ENCODE data around the gene ARHGAP26.

Gene ARHGAP26

DNA sequence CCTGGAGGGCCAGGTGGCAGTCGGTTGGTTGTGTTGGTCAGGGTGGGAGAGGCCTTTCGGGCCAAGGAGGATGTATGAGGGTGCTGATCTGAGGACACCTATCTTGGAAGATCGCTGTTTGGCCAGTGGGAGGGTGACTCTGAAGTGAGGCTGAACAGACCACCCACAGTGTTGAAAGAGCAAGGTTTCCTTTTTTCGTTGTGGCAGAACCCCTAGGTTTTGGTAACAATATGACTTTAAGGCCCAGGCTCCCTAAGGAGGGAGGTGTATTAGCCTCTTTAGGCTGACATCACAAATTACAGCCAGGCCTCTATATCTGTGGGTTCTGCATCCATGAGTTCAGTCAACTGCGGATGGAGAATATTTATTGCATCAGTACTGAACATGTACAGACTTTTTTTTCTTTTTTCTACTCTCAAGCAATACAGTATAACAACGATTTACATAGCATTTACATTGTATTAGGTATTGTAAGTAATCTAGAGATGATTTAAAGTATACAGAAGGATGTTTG, 86.1 kb downstream of the ARHGAP26 start:
- DNase-seq = no peak

DNA sequence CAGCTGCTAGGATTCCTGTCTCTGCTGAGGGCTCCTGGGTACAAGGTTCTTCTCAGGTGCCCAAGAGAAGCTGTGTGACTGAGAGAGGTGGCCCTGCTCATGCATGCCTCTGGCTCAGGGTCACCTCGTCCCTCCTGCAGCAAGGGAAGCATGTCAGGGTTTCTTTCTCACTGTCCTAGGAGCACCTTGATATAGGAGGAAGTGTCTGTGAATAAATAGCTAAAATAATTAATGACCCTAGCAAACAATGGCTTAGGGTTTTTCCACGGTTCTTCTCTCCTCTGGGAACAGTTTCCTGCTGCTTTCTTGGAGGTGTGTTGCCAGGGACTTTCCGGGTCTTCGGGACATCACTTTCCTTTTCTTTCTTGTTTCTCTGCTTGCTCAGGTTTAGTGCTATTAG, 87.2 kb downstream of the ARHGAP26 start:
- DNase-seq = no peak

DNA sequence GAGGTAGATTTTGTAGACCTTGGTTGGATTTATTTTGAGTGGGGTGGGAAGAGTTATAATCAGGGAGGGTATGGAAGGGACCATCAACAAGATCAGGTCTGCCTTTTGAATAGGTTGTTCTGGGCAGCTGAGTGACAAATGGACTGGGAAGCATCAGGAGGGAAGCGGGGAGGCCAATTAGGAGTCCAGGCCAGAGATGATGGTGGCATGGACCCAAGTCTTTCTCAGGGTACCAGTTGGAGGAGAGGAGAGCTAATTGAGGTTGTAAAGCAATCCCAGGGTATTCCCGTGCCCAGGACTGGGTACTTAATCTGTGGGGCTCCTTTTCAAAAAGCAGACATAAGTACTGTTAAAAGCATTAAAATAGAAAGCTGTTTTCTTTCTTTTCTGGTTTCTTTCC, 88.9 kb downstream of the ARHGAP26 start:
- no peak for DNase-seq

DNA sequence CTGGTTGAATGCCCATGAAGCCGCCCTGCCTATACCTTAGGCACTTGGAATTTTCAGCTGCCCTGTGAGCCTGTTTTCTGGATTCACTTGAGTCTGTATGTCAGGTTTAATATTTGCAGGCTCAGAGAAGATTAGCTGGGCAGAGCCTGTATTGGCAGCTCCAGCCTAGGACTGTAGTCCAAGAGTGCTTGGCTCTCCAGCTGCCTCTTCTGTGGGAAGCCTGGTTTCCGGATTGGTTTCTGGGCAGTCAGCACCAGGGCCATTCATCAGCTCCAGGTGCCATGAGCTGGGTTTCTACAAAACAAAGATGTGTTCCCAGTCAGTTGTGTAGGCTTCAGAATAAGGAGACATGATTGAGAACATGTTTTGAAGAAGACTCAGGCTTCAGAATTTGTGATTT, 90.1 kb downstream of the ARHGAP26 start:
- DNase-seq = no peak

GRCh38 chr5:142861011-142861410, 90.8 kb downstream of the ARHGAP26 start:
- no peak for DNase-seq

- no peak for DNase-seq
Measured at GRCh38 chr5:142862594-142862993, 92.4 kb downstream of the ARHGAP26 start.

- no peak for DNase-seq
Measured at GRCh38 chr5:142863856-142864255, 93.7 kb downstream of the ARHGAP26 start.

GRCh38 chr5:142864290-142865260, 94.4 kb downstream of the ARHGAP26 start:
- no peak for DNase-seq

GRCh38 chr5:142865631-142866030, 95.5 kb downstream of the ARHGAP26 start:
- DNase-seq = no peak

DNA sequence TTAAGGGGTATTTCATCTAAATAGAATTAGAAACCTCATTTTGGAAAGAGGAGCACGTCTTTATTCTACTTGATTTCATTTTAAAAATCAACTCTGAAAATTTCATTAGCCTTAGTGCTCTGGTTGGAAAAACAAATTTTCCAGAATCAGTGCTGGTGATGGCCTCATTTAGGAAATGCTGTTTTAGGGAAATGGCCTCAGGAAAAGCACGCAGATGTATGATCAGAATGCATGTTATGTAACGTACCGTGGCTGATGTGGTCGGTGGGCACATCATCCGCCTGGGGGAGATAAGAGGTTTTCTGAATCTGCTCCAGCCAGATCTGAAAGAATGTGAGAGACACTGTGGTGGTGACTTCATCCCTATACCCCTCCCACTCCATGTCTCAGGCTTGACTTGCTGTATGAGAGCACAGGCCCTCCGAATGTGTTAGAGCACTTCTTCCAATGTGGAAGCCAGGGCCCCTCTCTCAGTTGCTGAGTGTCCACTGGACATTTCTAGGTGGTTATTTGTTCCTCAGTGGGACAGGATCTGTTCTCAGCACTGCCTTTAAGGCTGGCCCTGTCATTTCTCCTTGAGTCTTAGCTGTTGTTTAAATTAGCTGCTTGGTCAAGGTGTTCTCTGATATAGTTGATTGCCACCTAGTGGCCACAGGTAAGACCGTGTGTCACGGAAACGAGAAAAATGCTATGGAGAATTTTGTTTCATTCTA, 96.5 kb downstream of the ARHGAP26 start:
- DNase-seq = no peak

- no peak for DNase-seq
Measured at GRCh38 chr5:142869886-142870285, 99.7 kb downstream of the ARHGAP26 start.

GRCh38 chr5:142870532-142871362, 100.6 kb downstream of the ARHGAP26 start:
- no peak for DNase-seq

DNA sequence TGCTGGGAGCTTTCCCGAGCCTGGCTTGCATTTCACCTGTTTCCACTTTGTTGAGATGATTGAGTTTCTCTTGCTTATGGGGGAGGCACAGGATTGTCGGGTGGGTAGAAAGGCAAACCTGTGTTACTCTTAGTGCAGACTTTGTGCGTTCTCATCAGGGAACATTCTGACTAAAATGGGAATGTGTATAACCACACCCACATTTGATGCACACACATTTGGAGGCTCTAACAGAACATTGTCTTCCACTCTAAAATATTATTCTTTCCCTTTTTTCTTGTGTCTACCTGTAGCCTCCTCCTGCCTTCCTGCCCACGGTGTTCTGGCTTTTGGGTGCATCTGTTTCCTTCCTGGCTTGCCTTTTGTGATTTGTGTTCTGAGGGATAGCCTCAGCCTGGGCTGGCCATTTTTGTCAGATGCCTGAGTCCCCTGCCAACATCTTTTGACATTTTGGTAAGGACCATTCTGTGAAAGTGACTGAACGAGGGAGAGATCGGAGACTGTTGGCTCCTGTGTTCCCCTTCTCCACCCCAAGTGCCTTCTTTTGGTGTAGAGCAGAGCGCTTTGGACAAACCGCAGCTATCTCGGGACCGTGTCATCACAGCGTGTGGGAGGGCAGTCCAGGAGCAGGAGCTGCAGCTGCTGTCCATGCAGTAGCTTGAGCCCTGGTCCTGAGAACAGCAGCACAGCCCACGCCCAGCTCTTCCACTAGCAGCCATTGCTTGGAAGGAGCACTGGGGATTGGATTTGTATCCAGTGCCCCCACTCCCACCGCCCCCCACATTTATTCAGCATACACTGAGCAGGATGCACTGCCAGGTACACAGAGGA, 101.4 kb downstream of the ARHGAP26 start:
- no peak for DNase-seq

- DNase-seq = no peak
Measured at GRCh38 chr5:142872217-142872616, 102.0 kb downstream of the ARHGAP26 start.

DNA sequence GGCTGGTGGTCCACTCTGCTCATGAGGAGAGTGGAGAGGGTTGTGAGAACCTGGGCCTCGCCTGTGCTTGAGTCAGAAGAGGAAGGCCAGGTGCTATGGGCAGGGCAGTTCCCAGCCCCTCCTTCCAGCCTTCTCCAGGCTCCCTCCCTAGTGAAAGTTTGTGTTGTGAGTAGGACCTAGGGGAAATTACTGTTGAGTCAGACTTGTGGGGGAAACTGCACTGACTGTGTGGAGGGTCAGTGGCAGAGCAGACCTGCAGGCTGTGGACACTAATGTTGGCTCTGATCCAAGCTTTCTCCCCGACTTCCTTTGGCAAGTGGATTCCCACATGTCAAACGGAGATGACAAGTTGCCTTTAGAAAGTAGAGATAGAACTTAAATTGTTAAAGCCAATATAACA, 102.6 kb downstream of the ARHGAP26 start:
- DNase-seq = no peak

GRCh38 chr5:142873831-142874230, 103.7 kb downstream of the ARHGAP26 start:
- DNase-seq = no peak

GRCh38 chr5:142874540-142874939, 104.4 kb downstream of the ARHGAP26 start:
- DNase-seq = no peak

- no peak for DNase-seq
Measured at GRCh38 chr5:142875936-142876335, 105.8 kb downstream of the ARHGAP26 start.

DNA sequence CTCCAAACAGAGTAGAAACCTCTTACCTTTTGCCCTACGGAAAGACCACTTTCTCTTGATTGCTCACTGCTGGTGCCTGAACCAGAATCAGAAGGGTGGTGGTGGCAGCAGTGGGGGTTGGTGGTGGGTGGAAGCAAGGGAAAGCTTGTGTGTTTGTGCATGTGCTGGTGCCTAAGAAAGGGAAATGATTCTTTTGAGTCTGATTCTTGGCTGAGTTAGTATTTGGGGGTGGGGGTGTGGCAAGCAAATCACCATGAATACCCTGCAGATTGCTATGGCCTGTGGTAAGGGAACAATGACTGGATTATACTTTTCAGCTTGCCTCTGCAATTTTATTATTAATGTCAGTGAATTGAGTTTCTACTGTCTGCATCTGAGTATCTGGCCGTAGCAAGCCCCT, 106.6 kb downstream of the ARHGAP26 start:
- no peak for DNase-seq

DNA sequence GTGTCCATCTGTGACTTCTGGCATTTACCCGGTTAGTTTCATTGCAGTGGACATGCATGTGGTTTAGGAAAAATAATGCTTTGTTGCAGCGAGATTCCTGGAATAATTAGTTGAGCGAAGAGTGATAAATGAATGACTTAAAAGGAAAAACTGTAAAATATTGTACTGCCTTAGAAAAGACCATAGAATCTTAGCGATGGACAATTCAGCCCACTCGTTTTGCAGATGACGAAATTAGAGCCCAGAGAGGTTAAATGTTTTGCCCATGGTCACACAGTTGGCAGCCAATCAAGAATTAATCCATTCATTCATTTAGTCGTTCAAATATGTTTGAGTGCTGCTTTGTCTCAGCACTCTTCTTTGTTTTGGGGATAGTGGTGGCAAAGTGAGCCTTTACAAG, 107.9 kb downstream of the ARHGAP26 start:
- no peak for DNase-seq

- no peak for DNase-seq
Measured at GRCh38 chr5:142878638-142879037, 108.5 kb downstream of the ARHGAP26 start.

Data from NCI-H1436 treated with DMSO at 0.1 percent for 48 hours (cell line).